ENCODE data around the gene RILPL1.
"Not testable (repeated sequence)": the region's sequence is repeated elsewhere in the genome, so short reads cannot be mapped to it uniquely, and the experiment has no call there.

RILPL1 gene

GRCh38 chr12:123523518-123523917 lies 10.0 kb downstream of the RILPL1 start:
- POLR2A ChIA-PET: no interaction called here
- Histone ChIP-seq H3K9me3 (ENCODE audit: control extremely low read depth in 1 of 5, control insufficient read depth in 4 of 5, insufficient read depth in 2 of 5, low read depth in 1 of 5, low read length in 4 of 5) (no peaks in the 10 kb centered on the region), H3K27ac (ENCODE audit: insufficient read depth in 1 of 2, low read depth in 1 of 2, low read length in 2 of 2, poor library complexity in 1 of 2, severe bottlenecking in 2 of 2) (no peak overlapping the region), H3K27me3 (replicated peaks in 2 of 5; ENCODE audit: control insufficient read depth in 4 of 5, insufficient read depth in 5 of 5, low read length in 4 of 5) (no peaks in the 10 kb centered on the region), H3K4me1 (ENCODE audit: control extremely low read depth in 1 of 4, control insufficient read depth in 4 of 4, insufficient read depth in 4 of 4, low read length in 3 of 4) (no peaks in the 10 kb centered on the region), H3K4me3 (ENCODE audit: control insufficient read depth in 1 of 7, extremely low read depth in 1 of 7, insufficient read depth in 4 of 7, low read depth in 2 of 7, low read length in 6 of 7) (no peak overlapping the region), H3K36me3 (ENCODE audit: control insufficient read depth in 4 of 4, insufficient read depth in 4 of 4, low read length in 3 of 4) (no peaks in the 10 kb centered on the region)
- CTCF ChIA-PET: interaction anchor here (0.5 kb wide), 1 partner anchor 37 kb away, joined by 3 read pairs; no protein-coding TSS in a partner anchor
- DNase-seq: no peak
- WGBS (ENCODE audit: insufficient coverage): 100% methylated on average over 10 of the region's 10 CpGs

DNA sequence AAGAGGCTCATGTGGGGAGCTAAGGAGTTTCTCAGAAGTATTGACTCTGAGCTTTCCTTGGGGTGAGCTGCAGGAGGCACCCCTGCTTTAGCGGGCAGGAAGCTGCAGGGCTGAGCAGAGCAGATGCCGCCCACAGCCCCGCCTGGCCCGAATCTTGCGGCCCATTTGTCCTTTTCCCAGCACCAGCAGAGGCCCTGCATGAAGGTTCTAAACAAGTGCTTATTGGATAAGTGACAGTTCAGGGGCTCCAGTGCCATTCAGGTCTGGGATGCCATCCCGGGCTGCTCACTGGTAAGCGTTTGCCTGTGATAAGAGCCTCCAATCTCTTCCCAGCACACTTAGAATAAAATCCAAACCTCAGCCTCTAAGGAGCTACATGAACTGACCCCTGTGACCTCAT lies 11.4 kb downstream of the RILPL1 start:
- 84% methylated on average over 3 of the region's 7 CpGs for WGBS (ENCODE audit: insufficient coverage)
- Histone ChIP-seq H3K9me3 (ENCODE audit: control extremely low read depth in 1 of 5, control insufficient read depth in 4 of 5, insufficient read depth in 2 of 5, low read depth in 1 of 5, low read length in 4 of 5) (no peaks in the 10 kb centered on the region), H3K27ac (ENCODE audit: insufficient read depth in 1 of 2, low read depth in 1 of 2, low read length in 2 of 2, poor library complexity in 1 of 2, severe bottlenecking in 2 of 2) (no peak overlapping the region), H3K4me1 (ENCODE audit: control extremely low read depth in 1 of 4, control insufficient read depth in 4 of 4, insufficient read depth in 4 of 4, low read length in 3 of 4) (no peaks in the 10 kb centered on the region), H3K27me3 (replicated peaks in 2 of 5; ENCODE audit: control insufficient read depth in 4 of 5, insufficient read depth in 5 of 5, low read length in 4 of 5) (no peaks in the 10 kb centered on the region), H3K4me3 (ENCODE audit: control insufficient read depth in 1 of 7, extremely low read depth in 1 of 7, insufficient read depth in 4 of 7, low read depth in 2 of 7, low read length in 6 of 7) (no peak overlapping the region), H3K36me3 (ENCODE audit: control insufficient read depth in 4 of 4, insufficient read depth in 4 of 4, low read length in 3 of 4) (no peaks in the 10 kb centered on the region)
- ChIA-PET POLR2A (no interaction called here), CTCF (interaction anchor here (0.8 to 1.2 kb wide), 2 partner anchors 11 to 26 kb away, joined by 3 read pairs; partner anchors contain the start of gene RILPL1)
- no peak for DNase-seq

DNA sequence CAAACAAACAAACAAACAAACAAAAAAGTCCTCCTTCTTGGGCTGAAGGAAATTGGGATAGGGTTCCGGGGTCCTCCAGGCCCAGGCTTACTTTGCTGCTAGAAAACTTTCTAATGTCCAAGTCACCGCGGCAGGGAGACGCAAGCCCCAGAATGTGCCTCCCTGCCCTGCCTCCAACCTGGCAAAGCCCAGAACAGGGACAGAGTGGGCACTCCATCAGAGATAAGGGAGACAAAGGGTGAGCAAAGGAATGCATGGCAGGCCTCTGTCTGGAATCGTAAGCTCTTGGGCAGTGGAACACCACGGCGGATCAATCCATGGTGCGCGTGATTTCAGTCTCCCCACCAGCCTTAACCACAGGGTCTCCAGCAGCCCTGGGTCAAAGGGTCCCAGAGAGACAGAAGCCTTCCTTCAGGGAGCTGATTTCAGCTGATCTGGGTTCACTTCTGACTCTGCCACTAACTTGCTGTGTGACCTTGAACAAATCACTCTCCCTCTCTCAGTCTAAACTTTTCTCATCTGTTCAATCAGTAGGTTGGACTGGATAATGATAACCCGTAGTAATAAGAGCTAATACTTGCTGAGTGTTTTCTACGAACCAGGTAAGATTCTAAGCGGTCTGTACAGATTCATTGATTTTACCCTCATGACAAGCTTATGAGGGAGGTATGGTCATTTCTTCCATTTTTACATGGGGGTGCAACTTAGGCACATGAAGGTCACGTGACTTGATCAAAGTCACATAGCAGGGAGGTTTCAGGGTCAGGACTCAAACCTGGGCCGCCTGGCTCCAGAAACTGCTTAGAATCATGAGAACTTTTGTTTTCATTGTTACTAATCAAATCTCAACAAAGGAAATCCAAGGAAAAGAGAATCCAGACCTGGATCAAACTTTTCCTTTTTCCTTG lies 12.7 kb downstream of the RILPL1 start:
- Histone ChIP-seq H3K27me3 (replicated peaks in 2 of 5; ENCODE audit: control insufficient read depth in 4 of 5, insufficient read depth in 5 of 5, low read length in 4 of 5) (no peaks in the 10 kb centered on the region), H3K4me1 (ENCODE audit: control extremely low read depth in 1 of 4, control insufficient read depth in 4 of 4, insufficient read depth in 4 of 4, low read length in 3 of 4) (no peaks in the 10 kb centered on the region), H3K9me3 (ENCODE audit: control extremely low read depth in 1 of 5, control insufficient read depth in 4 of 5, insufficient read depth in 2 of 5, low read depth in 1 of 5, low read length in 4 of 5) (no peaks in the 10 kb centered on the region), H3K27ac (ENCODE audit: insufficient read depth in 1 of 2, low read depth in 1 of 2, low read length in 2 of 2, poor library complexity in 1 of 2, severe bottlenecking in 2 of 2) (no peak overlapping the region), H3K36me3 (ENCODE audit: control insufficient read depth in 4 of 4, insufficient read depth in 4 of 4, low read length in 3 of 4) (no peaks in the 10 kb centered on the region), H3K4me3 (ENCODE audit: control insufficient read depth in 1 of 7, extremely low read depth in 1 of 7, insufficient read depth in 4 of 7, low read depth in 2 of 7, low read length in 6 of 7) (no peak overlapping the region)
- POLR2A ChIA-PET: no interaction called here
- WGBS (ENCODE audit: insufficient coverage): 100% methylated on average over 14 of the region's 14 CpGs
- no peak for DNase-seq
- CTCF ChIA-PET: interaction anchor here (0.6 to 1.0 kb wide), 3 partner anchors 12 to 27 kb away, joined by 3 read pairs; partner anchors contain the start of gene RILPL1

DNA sequence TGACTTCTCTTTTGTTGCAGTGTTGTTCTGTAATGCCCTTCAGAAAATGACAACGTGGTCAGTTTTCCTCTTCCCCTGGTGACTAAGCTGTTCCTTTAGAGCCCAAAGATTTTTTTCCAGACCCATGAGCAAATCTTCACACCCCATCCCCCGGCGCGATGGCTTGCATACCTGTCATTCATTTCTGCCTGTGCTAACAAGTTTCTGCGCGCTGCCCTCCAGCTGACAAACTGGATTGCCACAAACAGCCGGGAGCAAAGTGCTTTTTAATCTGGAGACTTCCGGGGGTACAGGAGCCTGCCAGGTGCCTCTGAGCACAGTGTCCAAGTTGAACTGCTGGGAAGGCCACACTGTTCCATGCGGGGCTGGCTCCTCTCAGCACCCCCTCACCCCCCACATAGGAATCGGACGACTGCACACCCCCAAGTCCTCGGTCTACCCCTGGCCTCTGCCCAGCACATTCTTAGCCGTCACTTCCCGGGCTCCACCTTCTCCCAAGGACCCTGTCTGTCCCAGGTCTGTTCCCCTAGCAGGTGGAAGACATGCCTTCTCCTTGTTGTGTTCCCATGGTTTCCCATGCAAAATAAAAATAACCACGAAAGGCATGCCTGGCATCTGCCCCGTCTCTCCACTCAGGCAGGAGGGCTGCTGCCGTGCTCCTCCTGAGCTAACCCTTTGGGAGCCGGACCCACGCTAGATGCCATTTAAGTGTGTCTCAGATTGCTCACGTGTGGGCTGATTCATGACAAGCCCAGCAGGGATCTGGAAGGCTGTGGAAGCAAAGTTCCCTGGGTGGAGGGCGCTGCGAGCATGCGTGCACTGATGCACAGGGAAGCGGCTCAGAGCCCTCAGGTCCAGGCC lies 14.1 kb downstream of the RILPL1 start:
- H3K36me3 ChIP-seq (ENCODE audit: control insufficient read depth in 4 of 4, insufficient read depth in 4 of 4, low read length in 3 of 4): no peaks in the 10 kb centered on the region
- WGBS (ENCODE audit: insufficient coverage): 90% methylated on average over 21 of the region's 24 CpGs
- no peak for DNase-seq
- no peaks in the 10 kb centered on the region for H3K27me3 ChIP-seq (replicated peaks in 2 of 5; ENCODE audit: control insufficient read depth in 4 of 5, insufficient read depth in 5 of 5, low read length in 4 of 5)
- H3K4me3 ChIP-seq (ENCODE audit: control insufficient read depth in 1 of 7, extremely low read depth in 1 of 7, insufficient read depth in 4 of 7, low read depth in 2 of 7, low read length in 6 of 7): no peak overlapping the region
- H3K27ac ChIP-seq (ENCODE audit: insufficient read depth in 1 of 2, low read depth in 1 of 2, low read length in 2 of 2, poor library complexity in 1 of 2, severe bottlenecking in 2 of 2): no peak overlapping the region
- ChIA-PET CTCF (interaction anchor here (1.0 kb wide), 1 partner anchor 14 kb away, joined by 3 read pairs; the partner anchor contains the start of gene RILPL1), POLR2A (interaction anchor here (0.7 kb wide), 1 partner anchor 13 kb away, joined by 3 read pairs; no protein-coding TSS in a partner anchor)
- H3K4me1 ChIP-seq (ENCODE audit: control extremely low read depth in 1 of 4, control insufficient read depth in 4 of 4, insufficient read depth in 4 of 4, low read length in 3 of 4): no peaks in the 10 kb centered on the region
- H3K9me3 ChIP-seq (ENCODE audit: control extremely low read depth in 1 of 5, control insufficient read depth in 4 of 5, insufficient read depth in 2 of 5, low read depth in 1 of 5, low read length in 4 of 5): no peaks in the 10 kb centered on the region

DNA sequence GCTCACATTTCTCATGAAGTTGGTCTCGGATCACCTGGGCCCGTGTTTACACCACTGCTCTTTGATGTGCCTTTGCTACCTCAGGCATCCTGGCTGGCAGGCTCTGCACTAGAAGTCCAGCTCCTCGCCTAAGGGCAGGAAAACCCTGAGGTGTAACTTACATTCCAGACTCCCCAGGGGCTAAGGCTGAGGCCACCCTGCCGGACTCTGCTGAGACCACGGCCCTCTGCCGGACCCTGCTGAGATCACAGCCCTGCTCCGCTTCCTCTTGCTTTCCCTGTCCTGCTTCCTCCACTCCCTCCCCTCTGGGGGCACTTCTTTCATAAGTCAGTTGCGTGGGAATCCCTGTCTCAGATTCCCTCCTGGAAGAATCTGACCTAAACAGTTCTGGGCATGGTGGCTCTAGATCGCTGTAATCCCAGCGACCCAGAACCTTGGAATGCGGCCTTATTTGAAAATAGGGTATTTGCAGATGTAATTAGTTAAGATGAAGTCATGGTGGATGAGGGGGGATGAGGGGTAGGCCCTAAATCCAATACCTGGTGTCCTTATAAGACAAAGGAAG lies 17.2 kb downstream of the RILPL1 start:
- no peaks in the 10 kb centered on the region for H3K9me3 ChIP-seq (ENCODE audit: control extremely low read depth in 1 of 5, control insufficient read depth in 4 of 5, insufficient read depth in 2 of 5, low read depth in 1 of 5, low read length in 4 of 5)
- ChIA-PET CTCF (no interaction called here), POLR2A (no interaction called here)
- no peaks in the 10 kb centered on the region for H3K36me3 ChIP-seq (ENCODE audit: control insufficient read depth in 4 of 4, insufficient read depth in 4 of 4, low read length in 3 of 4)
- H3K4me3 ChIP-seq (ENCODE audit: control insufficient read depth in 1 of 7, extremely low read depth in 1 of 7, insufficient read depth in 4 of 7, low read depth in 2 of 7, low read length in 6 of 7): no peak overlapping the region
- H3K27me3 ChIP-seq (replicated peaks in 2 of 5; ENCODE audit: control insufficient read depth in 4 of 5, insufficient read depth in 5 of 5, low read length in 4 of 5): no peaks in the 10 kb centered on the region
- DNase-seq: no peak
- no peak overlapping the region for H3K27ac ChIP-seq (ENCODE audit: insufficient read depth in 1 of 2, low read depth in 1 of 2, low read length in 2 of 2, poor library complexity in 1 of 2, severe bottlenecking in 2 of 2)
- no peaks in the 10 kb centered on the region for H3K4me1 ChIP-seq (ENCODE audit: control extremely low read depth in 1 of 4, control insufficient read depth in 4 of 4, insufficient read depth in 4 of 4, low read length in 3 of 4)
- 97% methylated on average over 8 of the region's 11 CpGs for WGBS (ENCODE audit: insufficient coverage)

GRCh38 chr12:123514582-123515221 lies 18.8 kb downstream of the RILPL1 start:
- POLR2A ChIA-PET; H3K4me3 ChIP-seq (ENCODE audit: control insufficient read depth in 1 of 7, extremely low read depth in 1 of 7, insufficient read depth in 4 of 7, low read depth in 2 of 7, low read length in 6 of 7); DNase-seq; H3K27me3 ChIP-seq (replicated peaks in 2 of 5; ENCODE audit: control insufficient read depth in 4 of 5, insufficient read depth in 5 of 5, low read length in 4 of 5); H3K36me3 ChIP-seq (ENCODE audit: control insufficient read depth in 4 of 4, insufficient read depth in 4 of 4, low read length in 3 of 4); H3K4me1 ChIP-seq (ENCODE audit: control extremely low read depth in 1 of 4, control insufficient read depth in 4 of 4, insufficient read depth in 4 of 4, low read length in 3 of 4); H3K9me3 ChIP-seq (ENCODE audit: control extremely low read depth in 1 of 5, control insufficient read depth in 4 of 5, insufficient read depth in 2 of 5, low read depth in 1 of 5, low read length in 4 of 5); H3K27ac ChIP-seq (ENCODE audit: insufficient read depth in 1 of 2, low read depth in 1 of 2, low read length in 2 of 2, poor library complexity in 1 of 2, severe bottlenecking in 2 of 2); CTCF ChIA-PET: not testable (repeated sequence)
- no CpG with 5 or more reads among the region's 1 CpG for WGBS (ENCODE audit: insufficient coverage)

Data from common myeloid progenitor, CD34-positive (primary cell).